ENCODE measurements around the gene RRP1B.

DNA sequence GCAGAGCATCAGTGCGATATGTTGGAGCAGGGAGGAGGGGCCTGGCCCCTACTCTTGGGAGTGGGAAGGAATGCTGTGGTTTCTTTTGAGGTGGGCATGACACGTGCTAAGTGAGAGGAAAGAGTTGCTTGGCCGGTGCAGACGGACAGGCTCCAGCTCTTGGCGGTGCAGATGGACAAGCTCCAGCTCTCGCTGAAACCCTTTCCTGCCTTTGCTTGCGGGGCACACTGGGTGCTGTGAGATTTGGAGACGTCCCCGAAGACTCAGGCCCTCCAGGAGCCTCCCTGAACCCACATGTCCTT, 75.5 kb downstream of the RRP1B start:
- TF ChIP-seq POLR2A (IDR thresholded peaks at IDR 0.05; ENCODE audit: low read length) (no peak), GATA1 (IDR thresholded peaks at IDR 0.05; ENCODE audit: low read depth, low read length) (no peak)
